HL-60 (cell line): ENCODE data around the gene PRAC1.

ENCODE experiments used
- CTCF ChIP-seq: IDR thresholded peaks from one replicate; pipeline ENCODE4 v1.5.1; 2011; ENCODE audit warnings: low read length, control low read depth, inconsistent platforms; ENCODE audit not compliant: insufficient read depth
- POLR2AphosphoS5 ChIP-seq: IDR thresholded peaks from 2 replicates; pipeline ENCODE4 v1.6.1; 2012; ENCODE audit warnings: low read depth
- REST ChIP-seq: IDR thresholded peaks from 2 replicates; pipeline ENCODE4 v1.6.1; 2012; ENCODE audit warnings: low read depth; ENCODE audit not compliant: insufficient replicate concordance

- TF ChIP-seq CTCF (no peak), REST (no peak), POLR2AphosphoS5 (no peak)
These were observed 5.3 kb upstream of the PRAC1 start for GRCh38 chr17:48727415-48728175.
